ENCODE data around the gene CASP14. TPM values are rescaled to one million over a fixed set of nuclear protein-coding genes. Genes with fewer than 3 reads are reported as not detected.

CASP14 gene
- total RNA-seq, 1 donor, result not detected

DNA sequence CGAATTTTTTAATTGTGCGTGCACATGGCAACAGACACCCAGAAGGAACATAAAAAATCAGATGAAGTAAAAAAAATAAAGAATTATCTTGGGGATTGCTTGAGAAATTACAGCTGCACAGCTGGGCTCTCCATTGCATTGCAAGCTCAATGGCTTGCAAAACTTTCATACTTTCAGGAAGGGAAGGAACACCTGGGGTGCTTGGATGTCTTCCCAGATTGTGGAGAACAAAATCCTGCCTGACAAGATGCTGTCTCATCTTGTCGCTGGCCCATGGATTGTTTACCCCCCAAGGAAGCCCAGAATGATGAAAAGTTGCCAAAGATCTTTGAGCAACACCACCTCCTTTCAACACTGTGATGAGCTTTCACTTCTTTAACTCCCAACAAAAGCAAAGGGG is 11.0 kb upstream of the CASP14 start:
- H3K4me3 ChIP-seq (ENCODE audit: low read depth, low read length), result no peak overlapping the region
- TF ChIP-seq CTCF (IDR thresholded peaks at IDR 0.05; ENCODE audit: insufficient read depth, low read depth, low read length), result no peak
- DNase-seq (ENCODE audit: low read depth), result no peak

- H3K4me3 ChIP-seq (ENCODE audit: low read depth, low read length), result no peak overlapping the region
- DNase-seq (ENCODE audit: low read depth), result no peak
- no peak for TF ChIP-seq CTCF (IDR thresholded peaks at IDR 0.05; ENCODE audit: insufficient read depth, low read depth, low read length)
Observed at GRCh38 chr19:15042003-15042402, 7.3 kb upstream of the CASP14 start.

GRCh38 chr19:15042826-15043225 is 6.5 kb upstream of the CASP14 start:
- TF ChIP-seq CTCF (IDR thresholded peaks at IDR 0.05; ENCODE audit: insufficient read depth, low read depth, low read length), result no peak
- DNase-seq (ENCODE audit: low read depth), result no peak

GRCh38 chr19:15045506-15045905 is 3.8 kb upstream of the CASP14 start:
- DNase-seq (ENCODE audit: low read depth), result no peak
- no peak for TF ChIP-seq CTCF (IDR thresholded peaks at IDR 0.05; ENCODE audit: insufficient read depth, low read depth, low read length)
- no peak overlapping the region for H3K4me3 ChIP-seq (ENCODE audit: low read depth, low read length)

More at GRCh38 chr19:15042826-15043225, 6.5 kb upstream of the CASP14 start:
- H3K4me3 ChIP-seq (ENCODE audit: low read depth, low read length), result no peak overlapping the region

DNA sequence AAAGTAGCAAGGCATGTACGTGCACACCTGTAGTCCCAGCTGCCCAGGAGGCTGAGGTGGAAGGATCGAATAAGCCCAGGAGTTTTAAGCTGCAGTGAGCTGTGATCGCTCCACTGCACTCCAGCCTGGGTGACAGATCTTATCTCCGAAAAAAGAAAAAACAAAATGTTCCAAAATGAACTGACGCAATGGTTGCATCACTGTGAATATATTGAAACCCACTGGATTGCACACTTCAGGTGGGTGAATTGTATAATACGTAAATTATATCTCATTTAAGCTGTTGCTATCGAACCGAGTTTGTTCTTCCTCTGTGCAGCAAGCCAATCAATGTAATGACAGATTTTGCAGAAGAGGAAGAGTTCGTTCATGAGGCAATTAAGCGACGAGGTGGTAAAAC is 1.6 kb upstream of the CASP14 start:
- H3K4me3 ChIP-seq (ENCODE audit: low read depth, low read length), result no peak overlapping the region
- TF ChIP-seq CTCF (IDR thresholded peaks at IDR 0.05; ENCODE audit: insufficient read depth, low read depth, low read length), result no peak
- no peak for DNase-seq (ENCODE audit: low read depth)

GRCh38 chr19:15048128-15048527 is 1.2 kb upstream of the CASP14 start:
- no peak for DNase-seq (ENCODE audit: low read depth)
- no peak for TF ChIP-seq CTCF (IDR thresholded peaks at IDR 0.05; ENCODE audit: insufficient read depth, low read depth, low read length)
- H3K4me3 ChIP-seq (ENCODE audit: low read depth, low read length), result no peak overlapping the region

GRCh38 chr19:15050639-15051038 is 1.4 kb downstream of the CASP14 start:
- no peak overlapping the region for H3K4me3 ChIP-seq (ENCODE audit: low read depth, low read length)
- no peak for DNase-seq (ENCODE audit: low read depth)
- TF ChIP-seq CTCF (IDR thresholded peaks at IDR 0.05; ENCODE audit: insufficient read depth, low read depth, low read length), result no peak

Data from fibroblast of villous mesenchyme (primary cell).